ENCODE results near the gene SCTR.

SCTR gene

GRCh38 chr2:119402645-119403560 lies 121.4 kb downstream of the SCTR start:
- no peak for DNase-seq

- DNase-seq = no peak
Measured at GRCh38 chr2:119402106-119402505, 122.2 kb downstream of the SCTR start.

GRCh38 chr2:119397196-119397595 lies 127.1 kb downstream of the SCTR start:
- no peak for DNase-seq

- DNase-seq = no peak
Measured at GRCh38 chr2:119393971-119394748, 130.1 kb downstream of the SCTR start.
